SK-N-SH (cell line): ENCODE results near the gene ENOX1. TPM values are rescaled to one million over a fixed set of nuclear protein-coding genes. Genes with fewer than 3 reads are reported as not detected.
A peak's percentile ranks its signal among the peaks of the same experiment; 100 is the strongest.

Experiments
- CTCF ChIA-PET: fragments of 300-600, 350-600 bp; formaldehyde crosslinking; extraction: SDS; loops from one replicate; lab custom pipeline; 2021; lab: Yijun Ruan, JAX
- POLR2A ChIA-PET: fragments of 350-600 bp; sonication (Branson Sonifier 250); formaldehyde crosslinking; extraction: SDS; loops from one replicate; lab custom pipeline; 2020; ENCODE audit warnings: antibody characterized with exemption, inconsistent platforms; lab: Yijun Ruan, JAX
- DNase-seq: peaks from one replicate; pipeline ENCODE4 v3.0.0; 2012
- H2AFZ ChIP-seq: fragments of 200-600 bp; sonication (generic); 2 replicates; pipeline ENCODE4 v1.8.1; 2016; ENCODE audit warnings: antibody characterized with exemption, mild to moderate bottlenecking, low read depth
- H3F3A ChIP-seq: fragments of 200-600 bp; sonication (generic); replicated peaks from 2 replicates; pipeline ENCODE3; 2016; ENCODE audit warnings: antibody characterized with exemption, mild to moderate bottlenecking; ENCODE audit not compliant: insufficient read depth
- H3K27ac ChIP-seq, 2 experiments: fragments of 200-500 bp in 1 of 2; fragments of 200-600 bp in 1 of 2; sonication (Bioruptor generic) in 1 of 2; sonication (generic), shearing (Covaris generic) in 1 of 2; 2 replicates each; pipeline versions ENCODE4 v1.5.1 to v1.6.1; 2014 to 2016; ENCODE audit warnings: low read depth in 2 of 2, inconsistent platforms in 1 of 2, low read length in 1 of 2, mild to moderate bottlenecking in 1 of 2, mixed read lengths in 1 of 2
- H3K27me3 ChIP-seq: fragments of 200-600 bp; sonication (generic), shearing (Covaris generic); 2 replicates; pipeline ENCODE4 v1.6.1; 2016; ENCODE audit warnings: mixed run types; ENCODE audit not compliant: insufficient read depth
- H3K36me3 ChIP-seq, 2 experiments: fragments of 200-500 bp in 1 of 2; fragments of 200-600 bp in 1 of 2; sonication (Bioruptor generic) in 1 of 2; sonication (generic) in 1 of 2; replicated peaks in 1 of 2; 2 replicates each; pipeline versions ENCODE3 to v1.5.1; 2014 to 2016; ENCODE audit warnings: low read length in 1 of 2, mild to moderate bottlenecking in 1 of 2; ENCODE audit not compliant: insufficient read depth in 2 of 2, control insufficient read depth in 1 of 2
- H3K4me1 ChIP-seq, 2 experiments: fragments of 200-500 bp in 1 of 2; fragments of 200-600 bp in 1 of 2; sonication (Bioruptor generic) in 1 of 2; sonication (generic), shearing (Covaris generic) in 1 of 2; 2 replicates each; pipeline versions ENCODE4 v1.5.1 to v1.6.1; 2014 to 2016; ENCODE audit warnings: low read depth in 1 of 2, low read length in 1 of 2, mixed run types in 1 of 2; ENCODE audit not compliant: insufficient read depth in 2 of 2, control insufficient read depth in 1 of 2
- H3K4me2 ChIP-seq: fragments of 200-600 bp; sonication (generic), shearing (Covaris generic); 2 replicates; pipeline ENCODE4 v1.6.1; 2017; ENCODE audit warnings: mixed run types
- H3K4me3 ChIP-seq, 2 experiments: fragments of 200-500 bp in 1 of 2; fragments of 200-600 bp in 1 of 2; sonication (Bioruptor generic) in 1 of 2; sonication (generic), shearing (Covaris generic) in 1 of 2; 2 replicates each; pipeline versions ENCODE4 v1.5.1 to v1.8.1; 2014 to 2016; ENCODE audit warnings: low read depth in 2 of 2, inconsistent platforms in 1 of 2, low read length in 1 of 2, mild to moderate bottlenecking in 1 of 2, mixed read lengths in 1 of 2, moderate library complexity in 1 of 2
- H3K79me2 ChIP-seq: fragments of 200-600 bp; sonication (generic); 2 replicates; pipeline ENCODE4 v1.8.1; 2017; ENCODE audit warnings: mild to moderate bottlenecking; ENCODE audit not compliant: insufficient read depth
- H3K9ac ChIP-seq: fragments of 200-600 bp; sonication (generic); 2 replicates; pipeline ENCODE4 v1.6.1; 2017; ENCODE audit warnings: mixed run types
- H3K9me2 ChIP-seq: fragments of 200-600 bp; sonication (generic); 2 replicates; pipeline ENCODE4 v1.6.1; 2017; ENCODE audit warnings: mixed run types
- H3K9me3 ChIP-seq: fragments of 200-600 bp; sonication (generic); 2 replicates; pipeline ENCODE4 v1.6.1; 2017; ENCODE audit warnings: mixed run types, mild to moderate bottlenecking, moderate library complexity
- H4K20me1 ChIP-seq: fragments of 200-600 bp; sonication (generic); 2 replicates; pipeline ENCODE4 v1.6.1; 2017; ENCODE audit warnings: mild to moderate bottlenecking, mixed run types; ENCODE audit not compliant: insufficient read depth
- EP300 ChIP-seq, 2 experiments: IDR thresholded peaks; 2 replicates each; pipeline versions ENCODE4 v1.4.0 to v1.6.1; 2012; ENCODE audit warnings: borderline replicate concordance in 1 of 2, low read depth in 1 of 2, low read length in 1 of 2
- EZH2phosphoT487 ChIP-seq: fragments of 200-600 bp; sonication (generic); IDR thresholded peaks from 2 replicates; pipeline ENCODE4 v1.6.1; 2017; ENCODE audit warnings: low read depth, mixed run types, mild to moderate bottlenecking, antibody characterized with exemption, moderate library complexity, borderline replicate concordance
- FOSL2 ChIP-seq: IDR thresholded peaks from 2 replicates; pipeline ENCODE4 v1.4.0; 2012; ENCODE audit warnings: low read depth, mild to moderate bottlenecking, moderate library complexity, borderline replicate concordance
- FOXJ3 ChIP-seq: sonication (generic); formaldehyde crosslinking; IDR thresholded peaks from 2 replicates; pipeline ENCODE4 v1.5.1; 2020; ENCODE audit warnings: mild to moderate bottlenecking, missing genetic modification reagents
- NFIC ChIP-seq: IDR thresholded peaks from 2 replicates; pipeline ENCODE4 v1.4.0; 2012; ENCODE audit warnings: borderline replicate concordance
- NRF1 ChIP-seq: IDR thresholded peaks from 2 replicates; pipeline ENCODE4 v1.6.1; 2012; ENCODE audit warnings: low read depth, mild to moderate bottlenecking, low read length
- RCOR1 ChIP-seq: fragments of 150-350 bp; IDR thresholded peaks from 2 replicates; pipeline ENCODE4 v1.6.1; 2017; ENCODE audit warnings: antibody characterized with exemption, low read length
- REST ChIP-seq: IDR thresholded peaks from 2 replicates; pipeline ENCODE4 v1.6.1; 2012; ENCODE audit warnings: mild to moderate bottlenecking, low read depth, low read length, moderate library complexity
- RFX5 ChIP-seq: IDR thresholded peaks from 2 replicates; pipeline ENCODE4 v1.6.1; 2012; ENCODE audit warnings: mild to moderate bottlenecking, improper control_type of control experiment, low read length
- SMC3 ChIP-seq: IDR thresholded peaks from 2 replicates; pipeline ENCODE4 v1.6.1; 2012; ENCODE audit warnings: low read depth, low read length, improper control_type of control experiment
- TAF1 ChIP-seq: IDR thresholded peaks from 2 replicates; pipeline ENCODE4 v1.6.1; 2012; ENCODE audit warnings: low read depth, mild to moderate bottlenecking, low read length, moderate library complexity, borderline replicate concordance
- TCF12 ChIP-seq: IDR thresholded peaks from 2 replicates; pipeline ENCODE4 v1.4.0; 2012
- USF1 ChIP-seq: IDR thresholded peaks from 2 replicates; pipeline ENCODE4 v1.4.0; 2012; ENCODE audit warnings: low read depth, borderline replicate concordance
- USF2 ChIP-seq: fragments of 150-350 bp; IDR thresholded peaks from 2 replicates; pipeline ENCODE4 v1.6.1; 2017; ENCODE audit warnings: antibody characterized with exemption, low read length, low read depth, borderline replicate concordance
- YY1 ChIP-seq: IDR thresholded peaks from 2 replicates; pipeline ENCODE4 v1.4.0; 2012; ENCODE audit warnings: low read depth, mild to moderate bottlenecking
- WGBS: methylation state at CpG from one replicate; pipeline ENCODE4 v1.1.6; 2017; ENCODE audit warnings: low lambda C conversion rate; 5-methylcytosine and 5-hydroxymethylcytosine counted together
- polyA plus RNA-seq, 3 experiments: library from polyadenylated mRNA; depleted of rRNA; stranded (reverse); fragments of >200 nt; gene quantifications; 2 replicates each; pipeline ENCODE4 v1.2.3, GENCODE V29; 2012

ENOX1 gene
- polyA plus RNA-seq, 1 of the 3 experiments (the other 2 are of a cell fraction) = 5.8 TPM

GRCh38 chr13:43379738-43380137 is 407.0 kb downstream of the ENOX1 start (continued):
- TF ChIP-seq USF2 (no peak), NRF1 (no peak), SMC3 (no peak)

GRCh38 chr13:43377973-43378372 is 408.8 kb downstream of the ENOX1 start:
- CTCF ChIA-PET = no interaction called here
- H3K9ac ChIP-seq = no peak overlapping the region
- 0 out of 4 replicates have a peak overlapping the region, but pooled peaks of 1 of the 2 experiments have one; percentile 6 for H3K27ac ChIP-seq
- H4K20me1 ChIP-seq = no peaks in the 10 kb centered on the region
- no peaks in the 10 kb centered on the region for H3K79me2 ChIP-seq
- peaks cover 3 to 13% of the 10 kb centered on the region in 2 experiments; a peak in 2 of 4 replicates for H3K4me1 ChIP-seq
- H3F3A ChIP-seq = no peaks in the 10 kb centered on the region
- peaks cover 0 to 5% of the 10 kb centered on the region in 2 experiments for H3K36me3 ChIP-seq
- 90% methylated on average over 1 of the region's 1 CpG for WGBS
- no peak for DNase-seq
- H3K9me2 ChIP-seq = no peaks in the 10 kb centered on the region
- no peak overlapping the region for H3K4me3 ChIP-seq
- peaks cover 18% of the 10 kb centered on the region; the same call in 1 of the 2 replicates for H3K9me3 ChIP-seq
- H2AFZ ChIP-seq = no peak overlapping the region
- TF ChIP-seq REST = no peak
- TF ChIP-seq FOXJ3 (CRISPR knock-in tag) = no peak
- no peak for TF ChIP-seq TAF1
- no peak for TF ChIP-seq YY1
- no peak for TF ChIP-seq RFX5
- no peak for TF ChIP-seq EZH2phosphoT487
- no peak for TF ChIP-seq SMC3
- peak; percentile 35 for TF ChIP-seq NFIC
- no peak for TF ChIP-seq RCOR1
- peak; percentile 71 for TF ChIP-seq TCF12
- no peak for TF ChIP-seq USF1
- peak; percentile 10; the same call in 1 of the 2 replicates for TF ChIP-seq FOSL2
- TF ChIP-seq EP300 (IDR thresholded peaks at IDR 0.05; ENCODE audit: borderline replicate concordance in 1 of 2, low read depth in 1 of 2, low read length in 1 of 2) = 0 out of 4 replicates have a peak, but pooled peaks of 1 of the 2 experiments have one; percentile 30
- no peak for TF ChIP-seq NRF1
- no peak overlapping the region; the same call in 1 of the 2 replicates for H3K4me2 ChIP-seq
- no peaks in the 10 kb centered on the region for H3K27me3 ChIP-seq
- POLR2A ChIA-PET = no interaction called here
